DOHH2 (cell line): ENCODE data around the gene INSYN2A.

ENCODE experiments used
- H3F3A ChIP-seq: fragments of 200-600 bp; sonication (generic), shearing (Covaris generic); 2 replicates; pipeline ENCODE4 v1.6.0; 2016; ENCODE audit warnings: antibody characterized with exemption, mild to moderate bottlenecking; ENCODE audit not compliant: control insufficient read depth, insufficient read depth
- H3K27ac ChIP-seq: fragments of 200-600 bp; sonication (generic); 2 replicates; pipeline ENCODE4 v1.5.1; 2014; ENCODE audit warnings: low read depth, mild to moderate bottlenecking, low read length, moderate library complexity
- H3K27me3 ChIP-seq: fragments of 200-600 bp; sonication (generic); 2 replicates; pipeline ENCODE4 v1.6.1; 2014; ENCODE audit warnings: mild to moderate bottlenecking, low read length, mixed read lengths; ENCODE audit not compliant: control insufficient read depth
- H3K36me3 ChIP-seq: fragments of 200-600 bp; sonication (generic); 2 replicates; pipeline ENCODE4 v1.6.1; 2014; ENCODE audit warnings: mild to moderate bottlenecking, low read length, moderate library complexity, mixed read lengths; ENCODE audit not compliant: control insufficient read depth
- H3K4me1 ChIP-seq: fragments of 200-600 bp; sonication (generic); 2 replicates; pipeline ENCODE4 v1.6.1; 2014; ENCODE audit warnings: mild to moderate bottlenecking, low read length, mixed read lengths; ENCODE audit not compliant: control insufficient read depth
- H3K4me2 ChIP-seq: fragments of 200-600 bp; sonication (generic); 2 replicates; pipeline ENCODE4 v1.6.0; 2014; ENCODE audit warnings: mild to moderate bottlenecking, low read length, moderate library complexity
- H3K4me3 ChIP-seq: fragments of 200-600 bp; sonication (generic); 2 replicates; pipeline ENCODE4 v1.5.1; 2014; ENCODE audit warnings: mild to moderate bottlenecking, low read length, mixed read lengths
- H3K79me2 ChIP-seq: fragments of 200-600 bp; sonication (generic); 2 replicates; pipeline ENCODE4 v1.6.1; 2014; ENCODE audit warnings: mild to moderate bottlenecking, low read length, mixed read lengths; ENCODE audit not compliant: control insufficient read depth
- H3K9me2 ChIP-seq: fragments of 200-600 bp; sonication (generic); replicated peaks from 2 replicates; pipeline ENCODE4 v1.6.1; 2014; ENCODE audit warnings: mild to moderate bottlenecking, low read length, mixed read lengths; ENCODE audit not compliant: control insufficient read depth
- H3K9me3 ChIP-seq: fragments of 200-600 bp; sonication (generic); 2 replicates; pipeline ENCODE4 v1.6.1; 2014; ENCODE audit warnings: antibody characterized with exemption, low read length, mixed read lengths; ENCODE audit not compliant: control insufficient read depth, insufficient read depth
- H4K20me1 ChIP-seq: fragments of 200-600 bp; sonication (generic); 2 replicates; pipeline ENCODE4 v1.6.0; 2014; ENCODE audit warnings: low read depth, mild to moderate bottlenecking, antibody characterized with exemption, low read length, moderate library complexity; ENCODE audit not compliant: control insufficient read depth, insufficient read depth
- EZH2phosphoT487 ChIP-seq: fragments of 200-600 bp; sonication (generic); IDR thresholded peaks from 2 replicates; pipeline ENCODE4 v1.6.1; 2017; ENCODE audit warnings: borderline replicate concordance, mild to moderate bottlenecking, antibody characterized with exemption, low read length, moderate library complexity, mixed read lengths
- TF ChIP-seq, protein P1 (sequence below): fragments of 200-600 bp; sonication (generic); IDR thresholded peaks from one replicate; pipeline ENCODE4 v1.5.1; 2014; ENCODE audit warnings: antibody characterized with exemption, mild to moderate bottlenecking, low read depth, low read length; ENCODE audit not compliant: poor library complexity, severe bottlenecking

The INSYN2A gene

GRCh38 chr10:127228195-127228787 lies 31.9 kb upstream of the INSYN2A start:
- H3K79me2 ChIP-seq = no peaks in the 10 kb centered on the region
- no peak overlapping the region for H3K4me2 ChIP-seq
- TF ChIP-seq, protein P1, sequence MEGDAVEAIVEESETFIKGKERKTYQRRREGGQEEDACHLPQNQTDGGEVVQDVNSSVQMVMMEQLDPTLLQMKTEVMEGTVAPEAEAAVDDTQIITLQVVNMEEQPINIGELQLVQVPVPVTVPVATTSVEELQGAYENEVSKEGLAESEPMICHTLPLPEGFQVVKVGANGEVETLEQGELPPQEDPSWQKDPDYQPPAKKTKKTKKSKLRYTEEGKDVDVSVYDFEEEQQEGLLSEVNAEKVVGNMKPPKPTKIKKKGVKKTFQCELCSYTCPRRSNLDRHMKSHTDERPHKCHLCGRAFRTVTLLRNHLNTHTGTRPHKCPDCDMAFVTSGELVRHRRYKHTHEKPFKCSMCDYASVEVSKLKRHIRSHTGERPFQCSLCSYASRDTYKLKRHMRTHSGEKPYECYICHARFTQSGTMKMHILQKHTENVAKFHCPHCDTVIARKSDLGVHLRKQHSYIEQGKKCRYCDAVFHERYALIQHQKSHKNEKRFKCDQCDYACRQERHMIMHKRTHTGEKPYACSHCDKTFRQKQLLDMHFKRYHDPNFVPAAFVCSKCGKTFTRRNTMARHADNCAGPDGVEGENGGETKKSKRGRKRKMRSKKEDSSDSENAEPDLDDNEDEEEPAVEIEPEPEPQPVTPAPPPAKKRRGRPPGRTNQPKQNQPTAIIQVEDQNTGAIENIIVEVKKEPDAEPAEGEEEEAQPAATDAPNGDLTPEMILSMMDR = no peak
- TF ChIP-seq EZH2phosphoT487 = no peak

DNA sequence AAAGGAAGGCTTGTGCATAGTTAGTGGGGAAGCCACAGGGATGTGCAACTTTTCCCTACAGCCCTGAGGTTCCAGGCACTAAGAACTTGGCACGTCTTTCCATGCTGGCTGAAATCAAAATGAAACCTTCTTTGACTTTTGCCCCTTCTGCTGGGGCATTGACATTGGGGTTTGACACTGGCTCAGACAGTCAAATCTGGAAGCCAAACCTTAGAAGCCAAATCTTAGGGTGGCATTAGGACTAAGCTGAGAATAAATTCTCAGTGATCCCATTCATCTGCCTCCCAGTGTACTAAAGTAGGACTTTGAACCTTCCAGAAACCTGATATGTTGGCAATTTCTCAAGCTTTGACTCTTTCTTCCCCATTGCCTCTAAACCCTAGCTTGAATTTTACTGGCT lies 31.3 kb upstream of the INSYN2A start:
- no peaks in the 10 kb centered on the region for H3K36me3 ChIP-seq
- no peaks in the 10 kb centered on the region for H3K4me1 ChIP-seq
- H3K9me2 ChIP-seq = no peaks in the 10 kb centered on the region
- H3F3A ChIP-seq = no peaks in the 10 kb centered on the region
- H3K27ac ChIP-seq = no peak overlapping the region
- no peaks in the 10 kb centered on the region for H3K27me3 ChIP-seq
- TF ChIP-seq EZH2phosphoT487 = no peak
- TF ChIP-seq, protein P1 = no peak
- no peak overlapping the region for H3K4me2 ChIP-seq
- no peaks in the 10 kb centered on the region for H4K20me1 ChIP-seq
- no peaks in the 10 kb centered on the region for H3K79me2 ChIP-seq
- no peak overlapping the region for H3K4me3 ChIP-seq
- H3K9me3 ChIP-seq = no peaks in the 10 kb centered on the region

More at GRCh38 chr10:127228195-127228787, 31.9 kb upstream of the INSYN2A start:
- Histone ChIP-seq H3K27me3 (no peaks in the 10 kb centered on the region), H4K20me1 (no peaks in the 10 kb centered on the region), H3K36me3 (no peaks in the 10 kb centered on the region), H3K27ac (no peak overlapping the region), H3K4me1 (no peaks in the 10 kb centered on the region), H3K9me2 (no peaks in the 10 kb centered on the region), H3F3A (no peaks in the 10 kb centered on the region), H3K9me3 (no peaks in the 10 kb centered on the region), H3K4me3 (no peak overlapping the region)

DNA sequence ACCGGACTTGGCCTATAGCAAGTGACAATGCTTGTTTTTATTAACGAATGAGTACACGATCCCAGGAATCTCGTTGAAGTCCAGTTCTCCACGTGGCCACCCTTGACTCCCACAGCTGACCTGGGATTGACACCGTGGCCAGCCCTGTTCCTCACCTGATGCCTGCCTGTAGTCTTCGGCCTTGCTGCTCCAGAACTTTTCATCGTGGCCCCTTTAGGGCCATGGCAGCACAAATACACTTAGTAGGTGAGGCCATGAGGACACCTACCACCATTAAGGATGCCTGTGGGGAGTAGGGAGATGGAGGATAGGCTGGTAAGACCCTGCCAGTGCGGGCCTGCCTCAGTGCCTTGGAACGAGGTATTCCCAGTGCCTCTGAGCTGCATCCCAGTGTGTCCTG lies 30.6 kb upstream of the INSYN2A start:
- Histone ChIP-seq H3K36me3 (no peaks in the 10 kb centered on the region), H3K4me3 (no peak overlapping the region), H3K4me1 (no peaks in the 10 kb centered on the region), H4K20me1 (no peaks in the 10 kb centered on the region), H3K27ac (no peak overlapping the region), H3F3A (no peaks in the 10 kb centered on the region), H3K4me2 (no peak overlapping the region), H3K9me2 (no peaks in the 10 kb centered on the region), H3K79me2 (no peaks in the 10 kb centered on the region), H3K27me3 (no peaks in the 10 kb centered on the region), H3K9me3 (no peaks in the 10 kb centered on the region)
- TF ChIP-seq EZH2phosphoT487 = no peak
- TF ChIP-seq, protein P1 = no peak

DNA sequence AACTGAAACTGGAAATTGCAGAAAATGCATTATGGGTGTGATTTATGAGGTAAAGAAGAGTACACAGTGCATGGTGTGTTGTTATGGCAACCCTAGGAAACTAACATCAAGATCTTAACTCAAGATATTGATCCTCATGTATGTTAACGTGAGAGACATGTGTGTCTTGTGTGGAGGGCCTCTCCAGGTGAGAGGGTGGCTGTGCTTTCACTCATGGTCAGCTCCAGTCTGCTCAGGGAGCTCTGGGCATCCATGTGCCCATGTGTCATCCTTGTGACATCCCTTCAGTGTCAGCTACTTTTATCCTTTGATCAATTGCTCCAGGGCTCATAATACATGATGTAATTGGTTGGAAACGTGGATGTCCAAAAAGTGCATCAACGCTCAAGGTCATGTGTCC lies 24.9 kb upstream of the INSYN2A start:
- H3K4me3 ChIP-seq = no peak overlapping the region
- H3K36me3 ChIP-seq = no peaks in the 10 kb centered on the region
- H3K27me3 ChIP-seq = no peaks in the 10 kb centered on the region
- H3F3A ChIP-seq = no peaks in the 10 kb centered on the region
- H3K79me2 ChIP-seq = no peaks in the 10 kb centered on the region
- no peaks in the 10 kb centered on the region for H4K20me1 ChIP-seq
- no peaks in the 10 kb centered on the region for H3K9me3 ChIP-seq
- no peak overlapping the region for H3K27ac ChIP-seq
- H3K4me1 ChIP-seq = no peaks in the 10 kb centered on the region
- H3K4me2 ChIP-seq = no peak overlapping the region
- no peak for TF ChIP-seq EZH2phosphoT487
- TF ChIP-seq, protein P1 = no peak
- no peaks in the 10 kb centered on the region for H3K9me2 ChIP-seq
